GM21723 (cell line): ENCODE measurements around the gene OR9G1.
"Not testable (repeated sequence)": the region's sequence is repeated elsewhere in the genome, so short reads cannot be mapped to it uniquely, and the experiment has no call there.

Source experiments
- ATAC-seq: cut with Tn5 transposase; IDR thresholded peaks from one replicate; pipeline ENCODE4 v1.9.1; 2021; ENCODE audit warnings: mild to moderate bottlenecking, moderate library complexity; ENCODE audit not compliant: unreplicated experiment

OR9G1 gene

GRCh38 chr11:56698795-56699194, at the start of gene OR9G1:
Gene OR9G1 (plus strand): TSS chr11:56699095. CDS start chr11:56700388, 1,293 bp downstream.
- no peak for ATAC-seq

GRCh38 chr11:56659755-56660154, 39.1 kb upstream of the OR9G1 start:
- ATAC-seq = no peak

GRCh38 chr11:56663386-56663785, 35.5 kb upstream of the OR9G1 start, which contains the start of gene OR5AR1:
Gene OR5AR1 (plus strand): TSS chr11:56663686. CDS start chr11:56663686, 0 bp downstream.
- no peak for ATAC-seq

GRCh38 chr11:56670984-56671383, 27.9 kb upstream of the OR9G1 start:
- no peak for ATAC-seq

GRCh38 chr11:56688554-56689100, 10.3 kb upstream of the OR9G1 start:
- no peak for ATAC-seq

- ATAC-seq = not testable (repeated sequence)
These were observed 7.7 kb upstream of the OR9G1 start for GRCh38 chr11:56691179-56691578.

- ATAC-seq = no peak
These were observed 5.5 kb upstream of the OR9G1 start for GRCh38 chr11:56693428-56693827.

- no peak for ATAC-seq
These were observed 1.5 kb downstream of the OR9G1 start for GRCh38 chr11:56700242-56700913.

GRCh38 chr11:56700914-56701485, 2.1 kb downstream of the OR9G1 start:
- no peak for ATAC-seq

GRCh38 chr11:56705784-56706396, 7.0 kb downstream of the OR9G1 start:
- ATAC-seq = no peak

GRCh38 chr11:56706486-56706885, 7.6 kb downstream of the OR9G1 start:
- ATAC-seq = no peak

- ATAC-seq = no peak
These were observed 15.3 kb downstream of the OR9G1 start for GRCh38 chr11:56714206-56714605.

GRCh38 chr11:56716379-56716854, 17.5 kb downstream of the OR9G1 start:
- no peak for ATAC-seq

GRCh38 chr11:56720513-56720912, 21.6 kb downstream of the OR9G1 start:
- no peak for ATAC-seq

GRCh38 chr11:56740107-56740506, 41.2 kb downstream of the OR9G1 start:
- no peak for ATAC-seq

GRCh38 chr11:56740886-56741285, 42.0 kb downstream of the OR9G1 start:
- no peak for ATAC-seq

GRCh38 chr11:56748597-56748996, 49.7 kb downstream of the OR9G1 start, which contains the start of gene OR9G4:
Gene OR9G4 (minus strand): TSS chr11:56748697. CDS start chr11:56743766, 4,931 bp downstream.
- ATAC-seq = no peak

- no peak for ATAC-seq
These were observed 51.3 kb downstream of the OR9G1 start for GRCh38 chr11:56750190-56750589.

- ATAC-seq = no peak
These were observed 52.6 kb downstream of the OR9G1 start for GRCh38 chr11:56751480-56751879.
